Activated T-cell treated with anti-CD3 and anti-CD28 coated beads for 48 hours (primary cell): ENCODE measurements around the gene TTLL6.

Experiments used
- DNase-seq: peaks from one replicate; pipeline ENCODE4 v3.0.0-alpha.2; 2020; ENCODE audit warnings: low read depth

TTLL6 gene

DNA sequence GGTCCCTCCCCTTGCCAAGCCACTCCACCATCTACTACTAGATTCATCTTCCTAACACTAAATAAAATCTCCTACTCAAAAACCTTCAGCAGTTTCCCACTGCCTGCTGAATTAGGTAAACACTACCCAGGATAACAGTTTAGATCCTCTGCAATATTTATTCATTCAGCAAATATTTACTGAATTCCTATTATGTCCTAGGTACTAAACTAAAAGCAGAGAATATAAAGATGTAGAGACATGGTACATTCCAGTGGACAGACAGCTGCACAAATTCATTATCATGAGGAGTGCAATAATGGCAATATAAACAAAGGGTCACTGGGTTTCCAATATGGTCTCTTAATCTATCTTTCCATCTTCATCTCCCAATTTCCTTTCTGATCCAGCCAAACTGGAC lies 57.7 kb downstream of the TTLL6 start:
- no peak for DNase-seq

DNA sequence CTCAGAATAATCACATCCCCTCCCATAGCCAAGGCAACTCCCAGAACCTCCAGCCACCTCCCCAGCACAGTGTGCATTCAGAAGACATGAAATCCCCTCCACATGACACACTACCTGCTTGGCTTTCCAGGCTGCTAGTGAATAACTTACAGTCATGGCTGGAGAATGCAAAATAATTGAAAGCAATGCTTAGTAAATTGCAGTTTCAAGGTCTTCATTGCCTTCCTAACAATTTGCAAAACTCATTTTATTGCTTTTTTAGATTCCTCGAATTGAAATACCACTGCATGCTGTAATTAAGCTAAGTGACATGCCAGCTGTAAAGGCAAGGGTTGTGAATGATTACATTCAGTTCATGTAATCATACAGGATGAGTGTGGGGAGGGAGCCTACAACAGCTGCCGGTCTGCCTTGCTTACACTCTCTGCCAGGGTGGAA lies 59.5 kb downstream of the TTLL6 start:
- no peak for DNase-seq

DNA sequence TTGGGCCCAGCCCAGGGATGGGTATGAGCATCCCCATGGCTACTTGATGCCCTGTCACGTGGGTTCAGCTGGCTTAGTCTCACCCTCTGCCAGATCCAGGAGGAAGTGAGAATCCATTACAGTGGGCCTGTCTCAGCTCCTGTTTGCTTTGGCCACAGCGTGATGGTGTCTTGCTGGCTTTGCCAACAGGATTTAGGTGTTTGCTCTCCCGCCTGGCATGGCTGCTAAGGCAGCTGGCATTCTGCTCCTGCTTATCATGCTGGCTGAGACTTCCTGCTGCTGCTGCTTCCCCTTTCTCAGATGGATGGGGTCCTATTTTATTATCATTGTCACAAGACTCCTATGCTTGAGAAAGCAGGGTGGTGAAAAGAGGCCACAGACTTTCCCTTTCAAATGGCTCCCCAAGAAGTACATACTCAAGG lies 60.2 kb downstream of the TTLL6 start:
- DNase-seq: no peak

GRCh38 chr17:48755356-48755755 lies 61.7 kb downstream of the TTLL6 start:
- DNase-seq: no peak

DNA sequence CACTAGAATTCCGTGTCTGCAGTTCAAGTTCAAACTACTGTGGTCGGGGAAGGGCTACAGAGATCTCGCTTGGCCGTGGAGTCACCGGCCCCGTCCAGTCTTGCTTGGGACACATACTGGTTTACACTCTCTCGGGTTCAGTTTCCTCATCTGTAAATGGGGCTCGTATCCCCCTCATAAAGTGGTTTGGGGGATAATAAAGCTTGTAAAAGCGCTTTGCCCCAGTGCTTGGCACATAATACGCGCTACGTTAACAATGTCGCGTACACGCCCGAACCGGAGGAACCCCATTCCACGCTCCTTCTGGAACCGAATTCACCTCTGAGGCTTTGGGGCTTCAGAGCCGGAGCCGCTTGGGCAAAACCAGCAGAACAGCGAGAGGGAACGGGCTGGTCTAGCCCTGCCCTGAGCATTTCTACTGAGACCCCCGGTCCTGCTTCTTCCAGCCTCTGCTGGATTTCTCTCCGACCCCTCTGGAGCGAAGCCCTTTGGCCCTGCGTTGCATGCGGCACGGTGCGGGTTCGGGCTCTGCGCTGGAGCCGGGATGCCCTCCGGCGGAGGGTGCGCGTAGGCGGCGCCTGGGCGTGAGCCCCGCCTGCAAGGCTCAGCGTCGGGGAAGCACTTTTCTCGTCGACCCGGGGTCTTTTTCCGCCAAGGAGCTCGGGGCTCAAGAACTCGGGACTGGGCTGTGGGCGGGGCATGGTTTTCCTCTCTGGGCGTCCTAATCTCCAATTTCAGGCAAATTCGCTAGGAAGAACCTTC lies 62.3 kb downstream of the TTLL6 start:
- DNase-seq: no peak

DNA sequence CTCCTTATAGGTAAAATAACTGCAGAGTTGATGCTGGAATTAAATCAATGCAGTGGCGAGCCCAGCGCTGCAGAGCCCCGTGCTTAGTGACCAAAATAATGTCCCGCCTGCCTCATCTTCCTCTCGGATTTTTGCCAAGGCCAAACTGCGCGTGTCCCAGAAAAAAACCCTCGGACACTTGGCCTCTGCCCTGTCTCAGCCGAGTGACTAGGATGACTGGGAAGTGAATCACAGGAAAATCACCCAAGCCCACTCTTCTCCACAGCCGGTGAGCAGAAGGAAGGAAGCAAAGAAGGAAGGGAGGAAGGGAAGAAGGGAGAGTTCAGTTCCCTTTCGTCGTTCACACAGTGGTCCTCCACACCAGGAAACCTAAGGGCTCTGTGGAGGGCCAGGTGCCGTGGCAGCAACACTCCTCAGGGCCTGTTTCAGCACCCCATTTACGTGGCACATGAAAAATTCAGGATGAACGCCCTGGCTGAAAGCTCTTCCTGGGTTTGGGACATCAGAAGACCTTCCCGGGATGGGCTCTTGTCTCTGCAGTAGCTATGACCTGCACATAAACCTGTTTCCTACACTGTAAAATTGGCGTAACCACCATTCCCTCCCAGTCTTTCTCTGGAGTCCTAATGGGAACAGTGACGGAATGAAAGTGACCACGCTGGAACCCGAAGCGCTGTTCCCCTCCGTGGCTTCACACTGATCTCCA lies 63.1 kb downstream of the TTLL6 start:
- no peak for DNase-seq

- DNase-seq: no peak
Measured at GRCh38 chr17:48752399-48753288, 64.4 kb downstream of the TTLL6 start.

DNA sequence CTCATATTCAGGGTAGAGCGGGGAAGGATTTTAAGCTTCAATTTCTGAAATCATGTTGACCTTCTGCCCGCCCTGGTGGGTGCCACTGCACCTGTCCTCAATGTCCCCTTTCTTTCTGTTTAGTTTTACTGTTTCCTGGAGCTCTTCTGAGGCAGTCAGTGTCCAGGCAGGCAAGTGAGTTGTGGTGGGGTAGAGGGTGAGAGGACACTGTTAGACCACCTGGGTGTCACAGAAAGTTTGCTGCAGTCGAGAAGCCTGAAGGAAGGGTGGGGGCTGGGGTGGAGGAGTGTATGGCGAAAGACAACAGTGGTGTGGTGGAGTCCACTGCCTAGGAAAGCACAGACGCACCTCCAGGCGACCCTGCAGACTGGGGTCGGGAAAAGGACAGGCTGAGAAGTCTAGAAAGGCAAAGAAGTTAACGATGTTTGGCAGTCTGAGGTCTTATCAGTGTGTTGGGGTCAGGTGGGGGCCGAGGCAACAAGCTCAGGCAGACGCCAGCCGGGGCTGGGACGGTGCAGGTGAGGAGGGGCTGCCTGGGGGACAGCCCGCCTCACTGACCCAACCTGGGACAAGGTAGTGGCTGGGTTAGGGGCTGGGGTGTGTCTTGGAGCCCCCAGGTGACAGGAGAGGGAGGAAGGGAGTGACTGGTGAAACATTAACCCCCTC lies 65.2 kb downstream of the TTLL6 start:
- DNase-seq: no peak

- DNase-seq: no peak
Measured at GRCh38 chr17:48751172-48751571, 65.9 kb downstream of the TTLL6 start.

DNA sequence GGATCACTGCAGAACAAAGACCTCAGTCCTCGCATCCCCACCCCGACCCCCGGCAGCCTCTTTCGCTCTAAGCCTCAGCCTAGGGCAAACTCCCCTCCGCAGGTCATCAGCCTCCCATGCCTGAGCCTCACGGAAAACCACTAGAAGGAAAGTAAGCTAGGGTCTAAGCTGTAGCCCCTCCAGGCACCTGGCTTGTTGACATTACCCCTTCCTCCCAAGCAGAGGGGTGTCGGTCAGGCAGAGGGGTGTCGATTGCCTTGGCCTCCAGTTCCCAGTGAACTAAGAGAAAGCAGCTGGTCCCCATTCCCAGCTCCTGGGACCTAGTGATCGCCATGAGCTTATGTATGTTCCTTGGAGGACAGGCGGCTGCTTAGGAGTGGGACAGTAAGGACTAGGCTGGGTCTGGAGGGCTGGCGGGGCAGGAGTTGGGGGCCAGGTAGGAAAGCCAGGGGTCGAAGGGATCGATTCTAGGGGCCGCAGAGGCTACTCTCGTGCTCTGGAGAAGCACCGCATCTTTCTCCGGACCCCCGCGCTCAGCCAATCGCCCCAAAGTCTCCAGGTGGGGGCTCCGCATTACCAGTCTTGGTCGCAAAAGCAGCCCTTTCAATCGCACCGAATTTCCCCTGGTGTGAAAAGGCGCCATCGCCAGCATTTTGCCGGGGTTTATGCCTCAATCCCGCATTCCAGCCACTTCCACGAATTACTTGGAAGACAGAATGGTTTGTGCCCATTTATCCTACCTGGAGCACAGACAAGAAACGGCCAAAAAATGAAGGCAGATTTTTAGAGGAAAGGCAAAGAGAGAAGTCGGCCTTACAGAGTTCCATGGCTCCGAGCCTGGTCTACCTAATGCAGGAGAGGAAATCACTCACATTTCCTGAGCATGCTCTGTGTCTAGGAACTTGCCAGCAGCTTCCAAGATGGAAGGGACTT lies 67.1 kb downstream of the TTLL6 start:
- DNase-seq: no peak

GRCh38 chr17:48748718-48749566 lies 68.1 kb downstream of the TTLL6 start:
- no peak for DNase-seq

GRCh38 chr17:48747445-48748363 lies 69.3 kb downstream of the TTLL6 start:
- DNase-seq: no peak

DNA sequence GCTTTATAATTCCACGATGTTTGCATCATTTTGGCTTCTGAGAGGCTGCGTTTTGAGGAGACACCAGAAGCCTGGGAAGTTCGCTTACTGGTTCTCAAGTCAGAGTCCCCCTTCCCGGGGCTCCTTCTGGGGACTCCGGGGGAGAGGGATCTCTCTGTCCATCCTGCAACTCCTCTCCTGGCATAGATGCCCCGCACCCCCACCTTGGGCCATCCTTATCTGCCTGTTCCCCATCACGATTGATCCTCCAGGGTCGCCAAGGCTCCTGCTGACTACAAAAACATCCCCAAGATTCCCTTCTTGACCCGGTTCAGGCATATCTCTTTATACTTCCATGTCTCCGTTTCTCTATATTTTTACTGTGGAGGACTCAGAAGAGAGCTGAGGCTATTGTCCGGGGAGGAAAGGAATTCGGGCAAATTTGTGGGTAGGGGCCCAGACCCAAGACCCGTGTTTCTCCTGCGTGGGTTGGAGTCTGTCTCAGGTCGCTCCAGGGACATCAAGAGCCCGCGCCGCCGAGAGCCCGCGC lies 70.0 kb downstream of the TTLL6 start:
- DNase-seq: no peak

DNA sequence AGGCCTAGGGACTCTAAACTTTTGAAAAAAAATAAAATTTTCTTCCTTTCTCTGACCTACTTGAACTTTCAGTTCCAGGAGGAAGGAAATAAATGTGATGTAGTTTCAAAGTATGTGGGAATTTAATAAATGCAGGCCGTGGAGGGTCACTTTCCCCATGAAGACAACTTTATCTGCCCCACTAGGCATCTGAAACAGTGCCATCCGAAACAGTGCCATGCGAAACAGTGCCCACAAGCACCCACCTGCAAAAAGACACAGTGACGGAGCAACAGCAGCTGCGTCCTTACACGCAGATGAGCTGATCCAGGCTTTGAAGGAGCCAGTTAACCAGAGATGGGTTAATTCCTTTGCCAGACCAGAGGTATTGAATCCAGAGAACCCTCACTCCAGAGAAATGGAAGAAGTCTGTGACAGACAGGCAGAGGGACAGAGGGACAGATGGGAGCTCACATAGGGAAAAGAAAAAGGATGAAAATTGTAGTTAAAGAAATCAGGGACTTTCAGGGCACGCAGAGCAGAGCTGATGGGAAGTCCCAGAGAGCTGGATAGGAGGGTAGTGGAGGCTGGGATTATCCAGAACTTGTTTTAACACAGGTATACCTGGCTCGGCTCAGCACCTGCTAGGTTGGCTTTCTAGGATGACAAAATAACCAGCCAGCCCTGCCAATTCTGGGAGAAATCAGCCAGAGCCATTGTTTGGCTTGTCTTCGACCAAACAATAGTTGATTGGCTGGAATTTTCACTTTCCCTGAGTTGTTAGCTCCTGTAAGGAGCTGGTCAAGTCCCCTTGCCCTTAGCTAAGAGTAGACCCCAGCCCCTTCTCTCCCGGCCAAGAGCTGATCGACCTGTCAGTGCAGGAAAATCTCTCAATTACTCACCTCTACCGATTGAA lies 71.4 kb downstream of the TTLL6 start:
- DNase-seq: no peak

DNA sequence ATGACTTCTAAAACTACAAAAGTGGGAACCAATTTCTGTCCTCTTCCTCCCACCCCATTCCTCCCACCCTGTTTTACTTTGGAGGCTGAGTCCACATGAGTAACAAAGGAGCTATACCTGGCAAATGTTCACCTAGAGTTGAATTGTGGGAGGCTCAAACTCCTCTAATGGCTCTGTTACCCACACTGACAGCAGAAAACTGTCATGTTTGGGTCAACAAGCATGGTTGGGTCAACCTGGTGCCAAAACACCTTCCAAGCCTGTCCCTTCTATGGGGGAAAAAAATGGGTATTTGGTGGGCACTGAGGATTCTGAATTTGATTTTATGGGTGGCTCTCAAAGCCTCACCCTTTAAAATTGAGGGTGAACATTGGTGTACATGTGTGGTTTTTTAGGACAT lies 76.5 kb downstream of the TTLL6 start:
- DNase-seq: no peak

GRCh38 chr17:48738803-48739526 lies 78.1 kb downstream of the TTLL6 start:
- DNase-seq: no peak

GRCh38 chr17:48738424-48738802 lies 78.6 kb downstream of the TTLL6 start:
- no peak for DNase-seq
